Panc1 (cell line): Measurements from ENCODE around the gene IGFBP5.

Experiments
- CTCF ChIP-seq: fragments of 450-650 bp; IDR thresholded peaks from 2 replicates; pipeline ENCODE4 v1.5.1; 2017; ENCODE audit warnings: mild to moderate bottlenecking
- POLR2AphosphoS5 ChIP-seq: IDR thresholded peaks from 2 replicates; pipeline ENCODE4 v1.6.1; 2012; ENCODE audit warnings: mild to moderate bottlenecking, low read depth, low read length, moderate library complexity
- SIN3A ChIP-seq: IDR thresholded peaks from 2 replicates; pipeline ENCODE4 v1.6.1; 2012; ENCODE audit warnings: low read depth, mild to moderate bottlenecking, low read length, moderate library complexity, borderline replicate concordance; ENCODE audit not compliant: insufficient read depth
- TCF7L2 ChIP-seq: IDR thresholded peaks from 2 replicates; pipeline ENCODE4 v1.6.1; 2011; ENCODE audit warnings: mild to moderate bottlenecking, low read depth, low read length, inconsistent platforms
- TF ChIP-seq, protein P1 (sequence below), 2 experiments: IDR thresholded peaks; 2 replicates each; pipeline ENCODE4 v1.6.1; 2011 to 2012; ENCODE audit warnings: low read depth in 2 of 2, control low read depth in 1 of 2, low read length in 1 of 2, mild to moderate bottlenecking in 1 of 2, moderate library complexity in 1 of 2; ENCODE audit not compliant: insufficient read depth in 1 of 2

GRCh38 chr2:216740557-216741222 is 45.3 kb upstream of the IGFBP5 start:
- TF ChIP-seq CTCF (no peak), POLR2AphosphoS5 (no peak), TCF7L2 (no peak), SIN3A (no peak)
- TF ChIP-seq, protein P1, sequence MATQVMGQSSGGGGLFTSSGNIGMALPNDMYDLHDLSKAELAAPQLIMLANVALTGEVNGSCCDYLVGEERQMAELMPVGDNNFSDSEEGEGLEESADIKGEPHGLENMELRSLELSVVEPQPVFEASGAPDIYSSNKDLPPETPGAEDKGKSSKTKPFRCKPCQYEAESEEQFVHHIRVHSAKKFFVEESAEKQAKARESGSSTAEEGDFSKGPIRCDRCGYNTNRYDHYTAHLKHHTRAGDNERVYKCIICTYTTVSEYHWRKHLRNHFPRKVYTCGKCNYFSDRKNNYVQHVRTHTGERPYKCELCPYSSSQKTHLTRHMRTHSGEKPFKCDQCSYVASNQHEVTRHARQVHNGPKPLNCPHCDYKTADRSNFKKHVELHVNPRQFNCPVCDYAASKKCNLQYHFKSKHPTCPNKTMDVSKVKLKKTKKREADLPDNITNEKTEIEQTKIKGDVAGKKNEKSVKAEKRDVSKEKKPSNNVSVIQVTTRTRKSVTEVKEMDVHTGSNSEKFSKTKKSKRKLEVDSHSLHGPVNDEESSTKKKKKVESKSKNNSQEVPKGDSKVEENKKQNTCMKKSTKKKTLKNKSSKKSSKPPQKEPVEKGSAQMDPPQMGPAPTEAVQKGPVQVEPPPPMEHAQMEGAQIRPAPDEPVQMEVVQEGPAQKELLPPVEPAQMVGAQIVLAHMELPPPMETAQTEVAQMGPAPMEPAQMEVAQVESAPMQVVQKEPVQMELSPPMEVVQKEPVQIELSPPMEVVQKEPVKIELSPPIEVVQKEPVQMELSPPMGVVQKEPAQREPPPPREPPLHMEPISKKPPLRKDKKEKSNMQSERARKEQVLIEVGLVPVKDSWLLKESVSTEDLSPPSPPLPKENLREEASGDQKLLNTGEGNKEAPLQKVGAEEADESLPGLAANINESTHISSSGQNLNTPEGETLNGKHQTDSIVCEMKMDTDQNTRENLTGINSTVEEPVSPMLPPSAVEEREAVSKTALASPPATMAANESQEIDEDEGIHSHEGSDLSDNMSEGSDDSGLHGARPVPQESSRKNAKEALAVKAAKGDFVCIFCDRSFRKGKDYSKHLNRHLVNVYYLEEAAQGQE (IDR thresholded peaks at IDR 0.05; ENCODE audit: insufficient read depth in 1 of 2, low read depth in 2 of 2, low read length in 1 of 2) = no peak
